HepG2 (cell line): Measurements from ENCODE around the gene POP5. TPM values are rescaled to one million over a fixed set of nuclear protein-coding genes. Genes with fewer than 3 reads are reported as not detected.
A peak's percentile ranks its signal among the peaks of the same experiment; 100 is the strongest.

Source experiments
- BORCS8-MEF2B ChIP-seq: sonication (generic); formaldehyde crosslinking; IDR thresholded peaks from 2 replicates; pipeline ENCODE4 v1.8.0; 2022; ENCODE audit warnings: mild to moderate bottlenecking, missing genetic modification reagents
- CHD4 ChIP-seq: fragments of 200-600 bp; sonication (generic); IDR thresholded peaks from 2 replicates; pipeline ENCODE4 v1.7.0; 2017; ENCODE audit warnings: mild to moderate bottlenecking, low read length, borderline replicate concordance
- EZH2 ChIP-seq: conservative IDR thresholded peaks from 2 replicates; pipeline ENCODE4 v1.6.1; 2012; ENCODE audit warnings: mild to moderate bottlenecking, low read depth, low read length, moderate library complexity
- GPBP1L1 ChIP-seq: sonication (generic); formaldehyde crosslinking; IDR thresholded peaks from 2 replicates; pipeline ENCODE4 v1.5.0; 2020; ENCODE audit warnings: mild to moderate bottlenecking, missing genetic modification reagents
- HNF1A ChIP-seq, 2 experiments: sonication (generic) in 1 of 2; formaldehyde crosslinking in 1 of 2; IDR thresholded peaks; 2 replicates each; pipeline versions ENCODE4 v1.4.0 to v1.6.1; 2016 to 2020; ENCODE audit warnings: borderline replicate concordance in 1 of 2, low read depth in 1 of 2, mild to moderate bottlenecking in 1 of 2, missing genetic modification reagents in 1 of 2
- HNF4A ChIP-seq: sonication (generic); formaldehyde crosslinking; IDR thresholded peaks from 2 replicates; pipeline ENCODE4 v1.4.0; 2020; ENCODE audit warnings: missing genetic modification reagents
- MAFG ChIP-seq: sonication (generic); formaldehyde crosslinking; IDR thresholded peaks from 2 replicates; pipeline ENCODE4 v1.5.1; 2020; ENCODE audit warnings: mild to moderate bottlenecking, missing genetic modification reagents
- NCOA2 ChIP-seq: sonication (generic); formaldehyde crosslinking; IDR thresholded peaks from 2 replicates; pipeline ENCODE4 v1.8.0; 2022; ENCODE audit warnings: inconsistent platforms
- PAXIP1 ChIP-seq: sonication (generic); formaldehyde crosslinking; conservative IDR thresholded peaks from 2 replicates; pipeline ENCODE4 v1.4.0; 2020; ENCODE audit warnings: mild to moderate bottlenecking, missing genetic modification reagents, moderate library complexity
- POLR2AphosphoS5 ChIP-seq: IDR thresholded peaks from 2 replicates; pipeline ENCODE4 v1.6.1; 2012; ENCODE audit warnings: low read depth, low read length
- TBP ChIP-seq: sonication (generic); formaldehyde crosslinking; IDR thresholded peaks from 2 replicates; pipeline ENCODE4 v1.5.0; 2020; ENCODE audit warnings: missing genetic modification reagents
- XBP1 ChIP-seq: sonication (generic); formaldehyde crosslinking; IDR thresholded peaks from 2 replicates; pipeline ENCODE4 v1.5.0; 2020; ENCODE audit warnings: missing genetic modification reagents
- ZNF263 ChIP-seq: sonication (generic); formaldehyde crosslinking; IDR thresholded peaks from 2 replicates; pipeline ENCODE4 v1.4.0; 2020; ENCODE audit warnings: missing genetic modification reagents
- ZNF275 ChIP-seq: sonication (generic); formaldehyde crosslinking; IDR thresholded peaks from 2 replicates; pipeline ENCODE4 v1.8.0; 2022; ENCODE audit warnings: missing genetic modification reagents, mild to moderate bottlenecking, inconsistent platforms, borderline replicate concordance
- ZNF354B ChIP-seq: sonication (generic); formaldehyde crosslinking; IDR thresholded peaks from 2 replicates; pipeline ENCODE4 v1.8.0; 2022; ENCODE audit warnings: mild to moderate bottlenecking, missing genetic modification reagents
- ZNF562 ChIP-seq: sonication (generic); formaldehyde crosslinking; IDR thresholded peaks from 2 replicates; pipeline ENCODE4 v1.8.0; 2022; ENCODE audit warnings: missing genetic modification reagents, borderline replicate concordance
- polyA plus RNA-seq, 8 experiments: library from polyadenylated mRNA; depleted of rRNA in 3 of 8; stranded (reverse) in 7 of 8; unstranded in 1 of 8; fragments of >200 nt; fragmentation: Illumina TruSeq in 4 of 8; extraction: Trizol in 4 of 8; gene quantifications; 2 replicates each; pipeline versions ENCODE4 v1.2.1 to v1.2.3, GENCODE V29; 2011 to 2016; ENCODE audit warnings: low read depth in 4 of 8, missing spikeins in 1 of 8, mixed read lengths in 1 of 8; ENCODE audit not compliant: insufficient read depth in 1 of 8
- total RNA-seq, 5 experiments: library from RNA; depleted of rRNA; stranded (reverse); fragments of >200 nt; fragmentation: Illumina TruSeq; extraction: Trizol; gene quantifications; 2 replicates each; pipeline ENCODE4 v1.2.3, GENCODE V29; 2016; ENCODE audit warnings: low read depth in 1 of 5

Gene POP5
- total and polyA plus RNA-seq, 2 of the 13 experiments (the other 11 are each of a cell fraction or from before 2014, with no cell fraction given) = 45.6 to 61.3 TPM

- no peak for TF ChIP-seq CHD4
- no peak for TF ChIP-seq NCOA2 (CRISPR knock-in tag)
- no peak for TF ChIP-seq GPBP1L1 (CRISPR knock-in tag)
- no peak for TF ChIP-seq ZNF263
- TF ChIP-seq XBP1 (CRISPR knock-in tag) = no peak
- TF ChIP-seq TBP (CRISPR knock-in tag) = no peak
- TF ChIP-seq POLR2AphosphoS5 = no peak
- TF ChIP-seq PAXIP1 (CRISPR knock-in tag) = peak; percentile 46; the same call in 1 of the 2 replicates
- no peak for TF ChIP-seq ZNF354B (CRISPR knock-in tag)
- no peak for TF ChIP-seq MAFG (CRISPR knock-in tag)
- no peak for TF ChIP-seq BORCS8-MEF2B (CRISPR knock-in tag)
- no peak for TF ChIP-seq HNF1A (IDR thresholded peaks at IDR 0.05; ENCODE audit: low read depth)
- no peak for TF ChIP-seq HNF1A (CRISPR knock-in tag; IDR thresholded peaks at IDR 0.05; ENCODE audit: borderline replicate concordance)
- TF ChIP-seq ZNF275 (CRISPR knock-in tag) = no peak
- no peak for TF ChIP-seq ZNF562
- peak; percentile 72 for TF ChIP-seq HNF4A (CRISPR knock-in tag)
- TF ChIP-seq EZH2 = no peak
Measured at GRCh38 chr12:120538281-120539156, 42.7 kb downstream of the POP5 start (continued).
